OCI-LY7 (cell line): ENCODE data around the gene EIF4G3.
"Not testable (repeated sequence)": the region's sequence is repeated elsewhere in the genome, so short reads cannot be mapped to it uniquely, and the experiment has no call there.

Experiments
- EZH2phosphoT487 ChIP-seq: fragments of 200-600 bp; sonication (generic); IDR thresholded peaks from 2 replicates; pipeline ENCODE4 v1.6.1; 2018; ENCODE audit warnings: low read depth, borderline replicate concordance, mild to moderate bottlenecking, mixed run types, antibody characterized with exemption, low read length, moderate library complexity, mixed read lengths
- TF ChIP-seq, protein P1 (sequence below): fragments of 200-600 bp; sonication (generic); conservative IDR thresholded peaks from 2 replicates; pipeline ENCODE4 v1.5.1; 2014; ENCODE audit warnings: mild to moderate bottlenecking, antibody characterized with exemption, low read length, moderate library complexity, mixed read lengths

DNA sequence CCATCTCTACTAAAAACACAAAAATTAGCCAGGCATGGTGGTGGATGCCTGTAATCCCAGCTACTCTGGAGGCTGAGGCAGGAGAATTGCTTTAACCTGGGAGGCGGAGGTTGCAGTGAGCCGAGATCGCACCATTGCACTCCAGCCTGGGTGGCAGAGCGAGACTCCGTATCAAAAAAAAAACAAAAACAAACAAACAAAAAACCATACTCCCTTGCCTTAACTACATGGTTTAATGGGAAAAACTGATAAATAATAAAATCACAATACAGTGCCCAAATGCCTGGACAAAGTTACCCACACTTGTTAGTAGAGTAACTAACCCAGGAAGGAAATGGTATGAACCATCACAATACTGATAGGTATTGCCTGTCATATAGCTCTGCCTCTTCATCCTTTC, 40.4 kb downstream of the EIF4G3 start:
- TF ChIP-seq, protein P1, sequence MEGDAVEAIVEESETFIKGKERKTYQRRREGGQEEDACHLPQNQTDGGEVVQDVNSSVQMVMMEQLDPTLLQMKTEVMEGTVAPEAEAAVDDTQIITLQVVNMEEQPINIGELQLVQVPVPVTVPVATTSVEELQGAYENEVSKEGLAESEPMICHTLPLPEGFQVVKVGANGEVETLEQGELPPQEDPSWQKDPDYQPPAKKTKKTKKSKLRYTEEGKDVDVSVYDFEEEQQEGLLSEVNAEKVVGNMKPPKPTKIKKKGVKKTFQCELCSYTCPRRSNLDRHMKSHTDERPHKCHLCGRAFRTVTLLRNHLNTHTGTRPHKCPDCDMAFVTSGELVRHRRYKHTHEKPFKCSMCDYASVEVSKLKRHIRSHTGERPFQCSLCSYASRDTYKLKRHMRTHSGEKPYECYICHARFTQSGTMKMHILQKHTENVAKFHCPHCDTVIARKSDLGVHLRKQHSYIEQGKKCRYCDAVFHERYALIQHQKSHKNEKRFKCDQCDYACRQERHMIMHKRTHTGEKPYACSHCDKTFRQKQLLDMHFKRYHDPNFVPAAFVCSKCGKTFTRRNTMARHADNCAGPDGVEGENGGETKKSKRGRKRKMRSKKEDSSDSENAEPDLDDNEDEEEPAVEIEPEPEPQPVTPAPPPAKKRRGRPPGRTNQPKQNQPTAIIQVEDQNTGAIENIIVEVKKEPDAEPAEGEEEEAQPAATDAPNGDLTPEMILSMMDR: not testable (repeated sequence)
- TF ChIP-seq EZH2phosphoT487: not testable (repeated sequence)
